Trophoblast cell (in vitro differentiated cells and primary cell): ENCODE data around the gene HBD.
"Not testable (repeated sequence)": the region's sequence is repeated elsewhere in the genome, so short reads cannot be mapped to it uniquely, and the experiment has no call there.

Experiments
- DNase-seq, 2 donors: peaks; one replicate each; pipeline ENCODE4 v3.0.0-alpha.2; 2016
- H2AFZ ChIP-seq: 2 replicates; pipeline ENCODE4 v1.6.1; 2013; ENCODE audit warnings: low read length, moderate library complexity, mild to moderate bottlenecking; ENCODE audit not compliant: insufficient read depth, poor library complexity
- H2AK5ac ChIP-seq: 2 replicates; pipeline ENCODE4 v1.6.1; 2013; ENCODE audit warnings: mild to moderate bottlenecking, low read length
- H2BK120ac ChIP-seq: 2 replicates; pipeline ENCODE4 v1.6.1; 2013; ENCODE audit warnings: low read length, mild to moderate bottlenecking, moderate library complexity; ENCODE audit not compliant: insufficient read depth, poor library complexity
- H2BK12ac ChIP-seq: 2 replicates; pipeline ENCODE4 v1.6.1; 2013; ENCODE audit warnings: mild to moderate bottlenecking, low read length, moderate library complexity
- H2BK5ac ChIP-seq: 2 replicates; pipeline ENCODE4 v1.6.1; 2013; ENCODE audit warnings: low read length, low read depth, moderate library complexity, mild to moderate bottlenecking; ENCODE audit not compliant: poor library complexity
- H3K14ac ChIP-seq: 2 replicates; pipeline ENCODE4 v1.6.1; 2013; ENCODE audit warnings: mild to moderate bottlenecking, low read length
- H3K18ac ChIP-seq: 2 replicates; pipeline ENCODE4 v1.6.1; 2013; ENCODE audit warnings: mild to moderate bottlenecking, low read length
- H3K23ac ChIP-seq: 2 replicates; pipeline ENCODE4 v1.6.1; 2013; ENCODE audit warnings: low read length
- H3K27ac ChIP-seq: 2 replicates; pipeline ENCODE4 v1.5.1; 2013; ENCODE audit warnings: low read depth, mild to moderate bottlenecking, inconsistent platforms, low read length, moderate library complexity
- H3K27me3 ChIP-seq: 2 replicates; pipeline ENCODE4 v1.6.1; 2013; ENCODE audit warnings: inconsistent platforms, mild to moderate bottlenecking, low read length, moderate library complexity; ENCODE audit not compliant: insufficient read depth
- H3K36me3 ChIP-seq, 2 experiments: 1 replicate in 1 of 2; 2 replicates in 1 of 2; pipeline ENCODE4 v1.6.1; 2013; ENCODE audit warnings: low read length in 2 of 2, mild to moderate bottlenecking in 2 of 2, moderate library complexity in 1 of 2; ENCODE audit not compliant: insufficient read depth in 2 of 2, control insufficient read depth in 1 of 2
- H3K4ac ChIP-seq: 2 replicates; pipeline ENCODE4 v1.6.1; 2013; ENCODE audit warnings: low read depth, mild to moderate bottlenecking, low read length, moderate library complexity
- H3K4me1 ChIP-seq, 2 experiments: 1 replicate in 1 of 2; 2 replicates in 1 of 2; pipeline ENCODE4 v1.6.1; 2013; ENCODE audit warnings: low read length in 2 of 2, mild to moderate bottlenecking in 2 of 2, moderate library complexity in 1 of 2; ENCODE audit not compliant: insufficient read depth in 2 of 2, control insufficient read depth in 1 of 2
- H3K4me2 ChIP-seq: 2 replicates; pipeline ENCODE4 v1.6.1; 2013; ENCODE audit warnings: inconsistent platforms, mild to moderate bottlenecking, low read length, moderate library complexity
- H3K4me3 ChIP-seq: 2 replicates; pipeline ENCODE4 v1.5.1; 2013; ENCODE audit warnings: mild to moderate bottlenecking, low read depth, low read length, inconsistent platforms
- H3K79me1 ChIP-seq: one replicate; pipeline ENCODE4 v1.6.1; 2013; ENCODE audit warnings: low read length
- H3K79me2 ChIP-seq: 2 replicates; pipeline ENCODE4 v1.6.1; 2013; ENCODE audit warnings: low read length, mild to moderate bottlenecking; ENCODE audit not compliant: control insufficient read depth, insufficient read depth, poor library complexity
- H3K9ac ChIP-seq: 2 replicates; pipeline ENCODE4 v1.6.1; 2013; ENCODE audit warnings: mild to moderate bottlenecking, low read length
- H3K9me3 ChIP-seq: 2 replicates; pipeline ENCODE4 v1.6.1; 2013; ENCODE audit warnings: low read depth, mild to moderate bottlenecking, control low read depth, inconsistent platforms, low read length; ENCODE audit not compliant: insufficient read depth
- H4K12ac ChIP-seq: 2 replicates; pipeline ENCODE4 v1.6.1; 2013; ENCODE audit warnings: low read depth, mild to moderate bottlenecking, low read length, moderate library complexity
- H4K8ac ChIP-seq: 2 replicates; pipeline ENCODE4 v1.6.1; 2013; ENCODE audit warnings: low read depth, mild to moderate bottlenecking, low read length, moderate library complexity
- H4K91ac ChIP-seq: one replicate; pipeline ENCODE4 v1.6.1; 2013; ENCODE audit warnings: low read depth, mild to moderate bottlenecking, low read length, moderate library complexity
- WGBS: extraction: QIAGEN DNeasy Blood & Tissue Kit; methylation state at CpG from one replicate; pipeline ENCODE4 v1.1.7; 2013; ENCODE audit warnings: missing lambda C conversion rate; ENCODE audit not compliant: insufficient read length, insufficient coverage; ENCODE audit errors: extremely low coverage; 5-methylcytosine and 5-hydroxymethylcytosine counted together

HBD gene

DNA sequence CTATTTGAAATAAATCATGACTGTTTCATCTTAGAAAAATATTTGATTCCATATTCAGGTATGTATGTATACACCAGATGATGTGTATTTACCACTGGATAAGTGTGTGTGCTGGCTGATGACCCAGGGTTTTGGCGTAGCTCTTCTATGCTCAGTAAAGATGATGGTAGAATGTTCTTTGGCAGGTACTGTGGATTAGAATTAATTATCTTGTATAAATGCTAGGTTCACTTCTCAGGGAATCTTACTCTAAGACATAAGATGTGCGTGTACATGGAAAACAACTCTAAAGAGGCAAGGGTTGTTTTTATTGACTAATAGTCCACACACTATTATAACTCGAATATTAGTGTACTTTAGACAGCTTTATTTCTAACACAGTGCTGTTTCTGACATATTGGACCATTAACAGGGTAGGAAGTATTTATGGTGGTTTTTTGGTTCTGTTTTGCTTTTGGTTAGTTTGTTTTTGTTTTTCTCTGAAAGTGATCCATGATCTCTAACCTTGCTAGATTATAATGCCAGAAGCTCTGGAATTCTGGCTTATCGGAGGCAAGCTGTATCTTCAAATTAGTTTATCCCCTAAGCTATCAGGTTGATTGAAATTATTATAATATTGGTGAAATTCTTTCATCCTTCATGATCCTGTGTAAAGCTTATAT lies 16.4 kb upstream of the HBD start:
- H4K8ac ChIP-seq = no peak overlapping the region
- no peak overlapping the region for H3K23ac ChIP-seq
- no peak overlapping the region for H3K9ac ChIP-seq
- no peak overlapping the region for H2BK12ac ChIP-seq
- H3K36me3 ChIP-seq = no peaks in the 10 kb centered on the region
- no CpG with 5 or more reads among the region's 4 CpGs for WGBS
- H3K4me3 ChIP-seq = no peak overlapping the region
- H3K18ac ChIP-seq = no peak overlapping the region
- H3K4ac ChIP-seq = no peak overlapping the region
- H2AFZ ChIP-seq = no peak overlapping the region
- no peak overlapping the region for H4K12ac ChIP-seq
- H3K79me2 ChIP-seq = no peaks in the 10 kb centered on the region
- H3K4me1 ChIP-seq = no peaks in the 10 kb centered on the region
- no peak overlapping the region for H3K4me2 ChIP-seq
- no peak overlapping the region for H3K14ac ChIP-seq
- H3K79me1 ChIP-seq = no peaks in the 10 kb centered on the region
- no peak for DNase-seq
- no peak overlapping the region for H2BK120ac ChIP-seq
- H2AK5ac ChIP-seq = no peak overlapping the region
- no peak overlapping the region for H2BK5ac ChIP-seq
- no peaks in the 10 kb centered on the region for H3K9me3 ChIP-seq
- no peak overlapping the region for H3K27ac ChIP-seq
- H3K27me3 ChIP-seq = no peaks in the 10 kb centered on the region
- no peak overlapping the region for H4K91ac ChIP-seq

- H3K36me3 ChIP-seq, H3K18ac ChIP-seq, H3K27ac ChIP-seq, H2BK5ac ChIP-seq, H3K23ac ChIP-seq, H3K4me3 ChIP-seq, H4K91ac ChIP-seq, H3K27me3 ChIP-seq, H3K4ac ChIP-seq, H3K14ac ChIP-seq, H2BK12ac ChIP-seq, H4K12ac ChIP-seq, H3K4me1 ChIP-seq, H3K79me2 ChIP-seq, H2AFZ ChIP-seq, H3K9ac ChIP-seq, H3K9me3 ChIP-seq, H3K4me2 ChIP-seq, DNase-seq, H3K79me1 ChIP-seq, H2AK5ac ChIP-seq, H4K8ac ChIP-seq, H2BK120ac ChIP-seq: not testable (repeated sequence)
- no CpG with 5 or more reads among the region's 9 CpGs for WGBS
Observed at GRCh38 chr11:5249807-5250396, 15.6 kb upstream of the HBD start, which contains the start of gene HBG1. Gene HBG1 (minus strand): TSS chr11:5249857. CDS start chr11:5249804, 53 bp downstream.

DNA sequence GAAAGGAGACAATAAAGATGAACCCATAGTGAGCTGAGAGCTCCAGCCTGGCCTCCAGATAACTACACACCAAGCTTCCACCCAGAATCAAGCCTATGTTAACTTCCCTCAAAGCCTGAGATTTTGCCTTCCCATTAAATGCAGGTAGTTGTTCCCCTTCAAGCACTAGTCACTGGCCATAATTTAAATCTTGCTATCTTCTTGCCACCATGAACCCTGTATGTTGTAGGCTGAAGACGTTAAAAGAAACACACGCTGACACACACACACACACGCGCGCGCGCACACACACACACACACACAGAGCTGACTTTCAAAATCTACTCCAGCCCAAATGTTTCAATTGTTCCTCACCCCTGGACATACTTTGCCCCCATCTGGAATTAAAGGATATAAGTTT lies 14.2 kb upstream of the HBD start:
- no CpG with 5 or more reads among the region's 7 CpGs for WGBS
- not testable (repeated sequence) for H3K14ac ChIP-seq, H3K4ac ChIP-seq, H3K23ac ChIP-seq, H2BK12ac ChIP-seq, H2BK5ac ChIP-seq, H3K4me2 ChIP-seq, H4K12ac ChIP-seq, DNase-seq, H3K9me3 ChIP-seq, H3K27me3 ChIP-seq, H2BK120ac ChIP-seq, H3K79me2 ChIP-seq, H3K4me3 ChIP-seq, H3K18ac ChIP-seq, H3K79me1 ChIP-seq, H4K8ac ChIP-seq, H3K4me1 ChIP-seq, H3K9ac ChIP-seq, H4K91ac ChIP-seq, H3K36me3 ChIP-seq, H2AK5ac ChIP-seq, H3K27ac ChIP-seq, H2AFZ ChIP-seq

DNA sequence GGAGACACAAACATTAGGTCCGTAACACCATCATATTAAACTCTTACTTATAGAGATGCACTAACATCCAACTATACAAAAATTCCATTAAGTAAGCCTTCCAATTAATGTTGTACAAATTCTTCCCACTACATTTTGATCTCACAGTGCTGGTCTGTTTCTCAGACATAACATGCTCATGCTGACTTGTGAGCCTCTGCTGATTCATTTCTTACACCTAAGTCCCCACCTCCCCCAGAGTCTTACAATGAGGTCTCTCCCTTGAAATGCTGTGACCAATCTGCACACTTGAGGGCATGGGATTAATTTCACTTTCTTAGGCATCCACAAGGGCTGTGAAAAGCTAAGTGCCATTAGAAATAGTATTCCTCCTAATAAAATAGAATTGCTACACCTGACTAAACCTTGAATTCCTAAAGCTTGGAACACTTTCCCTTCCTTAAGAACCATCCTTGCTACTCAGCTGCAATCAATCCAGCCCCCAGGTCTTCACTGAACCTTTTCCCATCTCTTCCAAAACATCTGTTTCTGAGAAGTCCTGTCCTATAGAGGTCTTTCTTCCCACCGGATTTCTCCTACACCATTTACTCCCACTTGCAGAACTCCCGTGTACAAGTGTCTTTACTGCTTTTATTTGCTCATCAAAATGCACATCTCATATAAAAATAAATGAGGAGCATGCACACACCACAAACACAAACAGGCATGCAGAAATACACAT lies 13.3 kb upstream of the HBD start:
- H3K9me3 ChIP-seq = no peaks in the 10 kb centered on the region
- no peak overlapping the region for H3K4ac ChIP-seq
- no peak overlapping the region for H2AFZ ChIP-seq
- H4K8ac ChIP-seq = no peak overlapping the region
- no peaks in the 10 kb centered on the region for H3K79me1 ChIP-seq
- no peaks in the 10 kb centered on the region for H3K4me1 ChIP-seq
- WGBS = no CpG with 5 or more reads among the region's 3 CpGs
- no peak overlapping the region for H3K4me3 ChIP-seq
- H3K9ac ChIP-seq = no peak overlapping the region
- no peak overlapping the region for H4K91ac ChIP-seq
- no peak overlapping the region for H2BK5ac ChIP-seq
- no peak overlapping the region for H3K4me2 ChIP-seq
- no peak for DNase-seq
- H2BK12ac ChIP-seq = no peak overlapping the region
- no peak overlapping the region for H4K12ac ChIP-seq
- no peak overlapping the region for H2BK120ac ChIP-seq
- no peak overlapping the region for H3K27ac ChIP-seq
- H2AK5ac ChIP-seq = no peak overlapping the region
- no peak overlapping the region for H3K23ac ChIP-seq
- no peak overlapping the region for H3K14ac ChIP-seq
- H3K79me2 ChIP-seq = no peaks in the 10 kb centered on the region
- H3K36me3 ChIP-seq = no peaks in the 10 kb centered on the region
- no peak overlapping the region for H3K18ac ChIP-seq
- H3K27me3 ChIP-seq = no peaks in the 10 kb centered on the region
